ENCODE data around the gene ZNF48. TPM values are rescaled to one million over a fixed set of nuclear protein-coding genes. Genes with fewer than 3 reads are reported as not detected.

Gene ZNF48
- total and polyA plus RNA-seq, 2 donors (not counting 1 experiment from before 2014, with no cell fraction given), result 8.4 to 13.3 TPM

DNA sequence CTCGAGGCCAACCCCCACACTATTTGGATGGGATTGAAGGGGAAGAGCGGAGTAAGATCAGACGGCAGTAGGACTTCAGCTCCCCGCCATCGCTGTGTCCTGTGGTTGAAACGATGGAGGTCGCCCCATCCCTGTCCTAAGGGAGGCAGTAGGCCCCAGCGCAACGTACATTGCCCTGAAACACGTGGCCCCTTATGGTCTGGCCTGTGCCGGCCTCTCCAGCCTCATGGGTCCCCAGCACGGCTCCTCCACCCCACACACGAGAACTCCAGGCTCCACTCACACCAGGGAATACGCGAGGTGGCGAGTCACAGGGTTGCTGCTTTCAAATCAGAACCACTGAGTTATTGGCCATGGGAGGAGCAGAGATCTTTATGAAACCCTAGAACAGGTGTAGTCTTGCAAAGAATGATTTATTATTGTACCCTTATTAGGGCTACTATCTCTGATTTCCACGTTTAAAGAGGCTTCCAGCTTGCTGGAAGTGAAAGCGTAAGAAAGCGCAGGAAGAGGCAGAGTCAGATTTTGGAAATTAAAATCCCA, 35.3 kb downstream of the ZNF48 start:
- Histone ChIP-seq H3K4me1 (ENCODE audit: control insufficient read depth in 2 of 2, insufficient read depth in 2 of 2, low read length in 2 of 2) (peaks cover 12 to 21% of the 10 kb centered on the region in 2 donors), H4K20me1 (ENCODE audit: control insufficient read depth, insufficient read depth, low read length, poor library complexity, severe bottlenecking) (no peaks in the 10 kb centered on the region), H3K4me3 (ENCODE audit: control extremely low read depth in 1 of 5, extremely low read depth in 1 of 5, insufficient read depth in 1 of 5, low read depth in 2 of 5, low read length in 4 of 5) (peak overlapping the region in 3 of 5 experiments; percentile 5 to 36 (median 22)), H3K9ac (ENCODE audit: low read length) (peak overlapping the region; percentile 41), H3K9me3 (ENCODE audit: control extremely low read depth in 1 of 3, control insufficient read depth in 2 of 3, insufficient read depth in 1 of 3, low read length in 2 of 3) (no peaks in the 10 kb centered on the region), H3K27ac (ENCODE audit: low read length in 2 of 2) (peak overlapping the region; percentile 79 to 86), H3K4me2 (replicated peaks; ENCODE audit: low read depth, low read length, poor library complexity, severe bottlenecking) (peak overlapping the region; percentile 66), H2AFZ (ENCODE audit: insufficient read depth, low read depth, low read length, poor library complexity, severe bottlenecking) (peak overlapping the region; percentile 93), H3K36me3 (replicated peaks in 1 of 2; ENCODE audit: control extremely low read depth in 1 of 2, control insufficient read depth in 1 of 2, extremely low read depth in 1 of 2, insufficient read depth in 2 of 2, low read length in 1 of 2) (peaks cover 5 to 13% of the 10 kb centered on the region in 2 experiments), H3K79me2 (ENCODE audit: control insufficient read depth, insufficient read depth, low read length) (peaks cover 27% of the 10 kb centered on the region), H3K27me3 (replicated peaks in 1 of 4; ENCODE audit: control extremely low read depth in 1 of 4, control insufficient read depth in 3 of 4, insufficient read depth in 4 of 4, low read length in 3 of 4) (no peaks in the 10 kb centered on the region)
- 53% methylated on average over 11 of the region's 19 CpGs for WGBS (ENCODE audit: insufficient coverage)
- Mint-ChIP-seq H3K27ac (no peak overlapping the region), H3K4me3 (no peak overlapping the region), H3K27me3 (no peaks in the 10 kb centered on the region), H3K4me1 (peaks cover 17% of the 10 kb centered on the region), H3K9me3 (ENCODE audit: insufficient read depth) (no peaks in the 10 kb centered on the region)
- CTCF ChIA-PET, result interaction anchor here (0.6 to 4.7 kb wide), 39 partner anchors 9 to 338 kb away, joined by 3 to 55 read pairs (median 5); partner anchors contain the start of genes SEPHS2, SEPTIN1, TBX6 and ZNF48
- TF ChIP-seq, protein P1, sequence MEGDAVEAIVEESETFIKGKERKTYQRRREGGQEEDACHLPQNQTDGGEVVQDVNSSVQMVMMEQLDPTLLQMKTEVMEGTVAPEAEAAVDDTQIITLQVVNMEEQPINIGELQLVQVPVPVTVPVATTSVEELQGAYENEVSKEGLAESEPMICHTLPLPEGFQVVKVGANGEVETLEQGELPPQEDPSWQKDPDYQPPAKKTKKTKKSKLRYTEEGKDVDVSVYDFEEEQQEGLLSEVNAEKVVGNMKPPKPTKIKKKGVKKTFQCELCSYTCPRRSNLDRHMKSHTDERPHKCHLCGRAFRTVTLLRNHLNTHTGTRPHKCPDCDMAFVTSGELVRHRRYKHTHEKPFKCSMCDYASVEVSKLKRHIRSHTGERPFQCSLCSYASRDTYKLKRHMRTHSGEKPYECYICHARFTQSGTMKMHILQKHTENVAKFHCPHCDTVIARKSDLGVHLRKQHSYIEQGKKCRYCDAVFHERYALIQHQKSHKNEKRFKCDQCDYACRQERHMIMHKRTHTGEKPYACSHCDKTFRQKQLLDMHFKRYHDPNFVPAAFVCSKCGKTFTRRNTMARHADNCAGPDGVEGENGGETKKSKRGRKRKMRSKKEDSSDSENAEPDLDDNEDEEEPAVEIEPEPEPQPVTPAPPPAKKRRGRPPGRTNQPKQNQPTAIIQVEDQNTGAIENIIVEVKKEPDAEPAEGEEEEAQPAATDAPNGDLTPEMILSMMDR (IDR thresholded peaks at IDR 0.05), result peak; percentile 29
- no peak for TF ChIP-seq EZH2 (IDR thresholded peaks at IDR 0.05; ENCODE audit: borderline replicate concordance, insufficient read depth, low read depth, low read length, poor library complexity, severe bottlenecking)
- DNase-seq (no peak), ATAC-seq (ENCODE audit: low read depth) (peak; percentile 2)
- POLR2A ChIA-PET, result interaction anchor here (0.6 to 2.3 kb wide), 27 partner anchors 10 to 415 kb away, joined by 3 to 18 read pairs (median 4); partner anchors contain the start of genes ALDOA, FBRS, ITGAL and PRR14
- intact Hi-C loops (cut with micrococcal nuclease), result loop anchor here (1.0 to 5.0 kb wide), 10 partner anchors 15 to 267 kb away; partner anchors contain the start of genes ITGAL, SEPHS2, SRCAP and ZNF764

DNA sequence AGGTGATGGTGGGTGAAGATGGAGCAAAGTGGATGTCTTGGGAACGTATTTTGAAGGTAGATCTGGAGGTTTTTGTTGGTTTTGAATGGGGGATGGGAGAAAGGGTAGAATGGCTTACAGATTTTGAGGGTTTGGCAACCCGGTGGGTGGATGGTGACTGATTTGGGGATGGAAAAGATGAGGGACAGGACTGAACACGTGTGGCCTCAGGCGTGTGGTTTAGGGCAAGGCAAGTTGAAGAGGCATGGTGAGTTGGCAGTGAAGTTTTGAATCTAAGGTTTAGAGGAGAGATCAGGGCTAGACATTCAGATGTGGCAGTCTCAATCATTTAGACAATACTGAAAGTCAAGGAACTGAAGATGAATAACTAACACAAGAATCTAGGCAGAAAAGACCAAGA, 39.6 kb downstream of the ZNF48 start:
- Histone ChIP-seq H3K36me3 (replicated peaks in 1 of 2; ENCODE audit: control extremely low read depth in 1 of 2, control insufficient read depth in 1 of 2, extremely low read depth in 1 of 2, insufficient read depth in 2 of 2, low read length in 1 of 2) (no peaks in the 10 kb centered on the region), H2AFZ (ENCODE audit: insufficient read depth, low read depth, low read length, poor library complexity, severe bottlenecking) (no peak overlapping the region), H3K4me2 (replicated peaks; ENCODE audit: low read depth, low read length, poor library complexity, severe bottlenecking) (no peak overlapping the region), H3K4me3 (ENCODE audit: control extremely low read depth in 1 of 5, extremely low read depth in 1 of 5, insufficient read depth in 1 of 5, low read depth in 2 of 5, low read length in 4 of 5) (no peak overlapping the region), H3K9me3 (ENCODE audit: control extremely low read depth in 1 of 3, control insufficient read depth in 2 of 3, insufficient read depth in 1 of 3, low read length in 2 of 3) (no peaks in the 10 kb centered on the region), H4K20me1 (ENCODE audit: control insufficient read depth, insufficient read depth, low read length, poor library complexity, severe bottlenecking) (no peaks in the 10 kb centered on the region), H3K27me3 (replicated peaks in 1 of 4; ENCODE audit: control extremely low read depth in 1 of 4, control insufficient read depth in 3 of 4, insufficient read depth in 4 of 4, low read length in 3 of 4) (no peaks in the 10 kb centered on the region), H3K27ac (ENCODE audit: low read length in 2 of 2) (no peak overlapping the region), H3K9ac (ENCODE audit: low read length) (no peak overlapping the region), H3K4me1 (ENCODE audit: control insufficient read depth in 2 of 2, insufficient read depth in 2 of 2, low read length in 2 of 2) (peaks cover 18 to 20% of the 10 kb centered on the region in 2 donors), H3K79me2 (ENCODE audit: control insufficient read depth, insufficient read depth, low read length) (peaks cover under 1% of the 10 kb centered on the region)
- no peak overlapping the region for H3K4me3 Mint-ChIP-seq
- intact Hi-C loops (cut with micrococcal nuclease), result loop anchor here (5.0 kb wide), 2 partner anchors 37 to 262 kb away; partner anchors contain the start of genes ITGAL and SRCAP
- H3K27me3 Mint-ChIP-seq, result no peaks in the 10 kb centered on the region
- 70% methylated on average over 4 of the region's 4 CpGs for WGBS (ENCODE audit: insufficient coverage)
- TF ChIP-seq, protein P1 (IDR thresholded peaks at IDR 0.05), result no peak
- no peak for TF ChIP-seq EZH2 (IDR thresholded peaks at IDR 0.05; ENCODE audit: borderline replicate concordance, insufficient read depth, low read depth, low read length, poor library complexity, severe bottlenecking)
- peaks cover 16% of the 10 kb centered on the region for H3K4me1 Mint-ChIP-seq
- H3K27ac Mint-ChIP-seq, result no peak overlapping the region
- DNase-seq (no peak), ATAC-seq (ENCODE audit: low read depth) (no peak)
- ChIA-PET CTCF (interaction anchor here (0.9 to 1.2 kb wide), 2 partner anchors 25 to 134 kb away, joined by 4 to 5 read pairs; no protein-coding TSS in a partner anchor), POLR2A (no interaction called here)
- no peaks in the 10 kb centered on the region for H3K9me3 Mint-ChIP-seq (ENCODE audit: insufficient read depth)
